Cardiac atrium fibroblast (primary cell): ENCODE measurements around the gene CCDC107. TPM values are rescaled to one million over a fixed set of nuclear protein-coding genes. Genes with fewer than 3 reads are reported as not detected.

Source experiments
- total RNA-seq: library from RNA; depleted of rRNA; stranded (reverse); fragments of >200 nt; gene quantifications from 2 replicates; pipeline ENCODE4 v1.2.3, GENCODE V29; 2015

Gene CCDC107, protein sequence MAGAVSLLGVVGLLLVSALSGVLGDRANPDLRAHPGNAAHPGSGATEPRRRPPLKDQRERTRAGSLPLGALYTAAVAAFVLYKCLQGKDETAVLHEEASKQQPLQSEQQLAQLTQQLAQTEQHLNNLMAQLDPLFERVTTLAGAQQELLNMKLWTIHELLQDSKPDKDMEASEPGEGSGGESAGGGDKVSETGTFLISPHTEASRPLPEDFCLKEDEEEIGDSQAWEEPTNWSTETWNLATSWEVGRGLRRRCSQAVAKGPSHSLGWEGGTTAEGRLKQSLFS
- total RNA-seq = 12.8 and 25.8 TPM in 2 replicates

DNA sequence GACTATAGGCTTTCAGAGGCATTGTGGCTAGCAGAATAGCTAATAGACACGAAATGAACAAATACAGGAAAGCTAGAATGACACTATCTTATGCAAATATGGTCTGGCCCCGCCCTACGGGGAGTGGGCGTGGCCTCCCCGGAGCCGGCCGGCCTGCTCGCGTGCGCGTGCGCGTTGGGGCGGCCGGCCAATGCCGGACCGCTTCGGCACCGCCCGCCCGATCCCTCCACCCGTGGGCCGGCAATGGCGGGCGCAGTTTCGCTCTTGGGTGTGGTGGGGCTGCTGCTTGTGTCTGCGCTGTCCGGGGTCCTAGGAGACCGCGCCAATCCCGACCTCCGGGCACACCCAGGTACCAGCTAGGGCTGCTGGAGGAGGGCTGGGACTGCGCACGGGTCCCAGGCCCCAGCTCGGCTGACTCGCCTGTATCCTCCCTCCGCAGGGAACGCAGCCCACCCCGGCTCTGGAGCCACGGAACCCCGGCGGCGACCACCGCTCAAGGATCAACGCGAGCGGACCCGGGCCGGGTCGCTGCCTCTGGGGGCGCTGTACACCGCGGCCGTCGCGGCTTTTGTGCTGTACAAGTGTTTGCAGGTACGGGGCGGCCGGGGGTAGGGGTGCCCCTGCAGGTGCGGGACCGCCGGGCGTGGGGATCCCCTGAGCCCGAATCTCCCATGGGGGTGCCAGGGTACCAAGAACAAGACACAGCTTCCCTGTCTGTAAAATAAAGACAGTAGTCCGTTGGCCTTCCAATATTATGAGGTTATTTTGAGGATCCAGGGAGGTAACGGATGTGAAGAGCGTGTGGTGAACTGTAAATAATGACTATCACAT lies at the start of gene CCDC107:
Gene CCDC107, plus strand, starts transcription at position 156 of the 831 bp plus-strand sequence. Its CDS starts 88 bp downstream, at position 244.

DNA sequence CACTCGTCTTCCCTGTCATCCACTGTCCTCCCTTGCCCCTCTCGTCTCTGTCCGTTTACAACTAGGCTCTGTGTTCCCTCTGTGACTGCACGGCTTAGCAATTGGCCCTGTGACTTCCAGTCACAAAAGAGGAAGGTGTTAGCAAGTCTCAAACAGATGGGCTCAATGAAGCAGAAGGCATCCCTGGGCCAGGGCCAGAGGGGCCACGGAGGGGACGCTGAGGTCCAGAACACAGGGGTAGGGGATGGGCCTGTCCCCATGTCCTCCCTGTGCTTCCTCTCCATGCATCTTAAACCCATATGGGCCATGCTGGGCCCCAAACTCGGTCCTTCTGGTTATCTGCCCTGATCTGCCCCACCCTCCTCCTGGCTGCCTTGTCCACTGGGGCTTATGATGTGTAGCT lies 39.8 kb upstream of the CCDC107 start, which contains the start of gene CD72:
Gene CD72, minus strand, starts transcription at position 89 of the 403 bp plus-strand sequence. CDS start 110 bp downstream, outside the sequence.

DNA sequence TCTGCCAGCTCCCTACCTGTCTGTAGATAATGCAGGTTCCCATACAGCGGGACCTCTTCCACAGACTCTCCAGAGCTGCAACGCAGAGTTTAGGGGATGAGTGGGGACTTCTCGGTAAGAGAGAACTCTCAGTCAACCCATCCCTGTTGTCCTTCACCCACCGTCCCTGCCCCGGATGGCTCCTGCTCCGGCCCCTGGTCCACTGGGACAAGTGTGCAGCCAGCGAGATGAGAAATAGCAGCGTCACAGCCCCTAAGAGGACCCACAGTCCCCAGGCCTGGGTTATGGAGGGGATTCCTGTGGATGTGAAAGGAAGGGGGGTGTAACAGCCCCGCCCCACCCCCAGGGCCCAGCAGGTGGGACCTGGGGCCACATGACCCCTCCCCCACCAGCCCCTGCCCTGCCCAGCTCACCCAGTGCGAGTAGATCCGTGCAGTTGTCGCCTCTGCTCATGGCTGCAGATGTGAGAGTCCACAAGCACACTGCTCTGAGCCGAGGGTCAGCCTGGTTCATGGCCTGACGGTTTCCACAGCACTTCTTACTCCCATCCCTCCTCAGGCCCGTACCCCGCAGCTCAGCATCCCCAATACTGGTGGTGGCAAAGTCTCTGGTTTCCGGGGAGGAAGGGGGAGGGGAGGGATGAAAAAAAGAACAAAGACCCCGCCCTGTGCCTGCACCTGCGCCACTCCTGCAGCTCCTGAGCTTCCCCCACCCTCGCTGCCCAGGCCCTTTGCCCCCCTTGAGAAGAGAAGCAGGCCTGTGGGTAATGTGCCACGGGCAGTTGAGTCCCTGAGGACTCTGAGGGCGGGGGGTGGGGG lies 7.5 kb upstream of the CCDC107 start, which contains the start of gene SIT1:
Gene SIT1, minus strand, starts transcription at position 591 of the 818 bp plus-strand sequence. Its CDS starts 78 bp downstream, at position 513.

DNA sequence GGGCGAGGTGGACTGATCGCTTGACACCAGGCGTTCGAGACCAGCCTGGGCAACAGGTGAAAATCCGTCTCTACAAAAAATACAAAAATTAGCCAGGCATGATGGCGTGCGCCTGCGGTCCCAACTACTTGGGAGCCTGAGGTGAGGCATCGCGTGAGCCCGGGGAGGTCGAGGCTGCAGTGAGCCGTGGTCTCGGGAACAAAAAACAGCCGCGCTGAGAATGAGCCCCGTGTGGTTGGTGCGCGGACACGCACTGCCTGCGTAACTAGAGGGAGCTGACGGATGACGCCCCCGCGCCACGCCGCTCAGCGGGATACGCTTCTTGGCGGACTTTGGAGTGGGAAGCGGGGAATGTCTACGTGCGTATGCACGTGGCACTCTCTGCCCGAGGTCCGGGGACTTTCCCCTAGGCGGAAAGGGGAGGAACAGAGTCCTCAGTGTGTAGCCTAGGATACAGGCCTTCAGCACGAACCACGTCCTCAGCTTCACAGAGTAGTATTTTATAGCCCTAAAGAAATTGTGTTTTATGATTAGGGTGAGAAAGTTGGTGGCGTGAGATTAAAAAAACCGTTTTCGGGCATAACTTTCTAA lies 451 bp upstream of the CCDC107 start, which contains the start of gene RMRP:
Gene RMRP, minus strand, starts transcription at position 474 of the 591 bp plus-strand sequence.

DNA sequence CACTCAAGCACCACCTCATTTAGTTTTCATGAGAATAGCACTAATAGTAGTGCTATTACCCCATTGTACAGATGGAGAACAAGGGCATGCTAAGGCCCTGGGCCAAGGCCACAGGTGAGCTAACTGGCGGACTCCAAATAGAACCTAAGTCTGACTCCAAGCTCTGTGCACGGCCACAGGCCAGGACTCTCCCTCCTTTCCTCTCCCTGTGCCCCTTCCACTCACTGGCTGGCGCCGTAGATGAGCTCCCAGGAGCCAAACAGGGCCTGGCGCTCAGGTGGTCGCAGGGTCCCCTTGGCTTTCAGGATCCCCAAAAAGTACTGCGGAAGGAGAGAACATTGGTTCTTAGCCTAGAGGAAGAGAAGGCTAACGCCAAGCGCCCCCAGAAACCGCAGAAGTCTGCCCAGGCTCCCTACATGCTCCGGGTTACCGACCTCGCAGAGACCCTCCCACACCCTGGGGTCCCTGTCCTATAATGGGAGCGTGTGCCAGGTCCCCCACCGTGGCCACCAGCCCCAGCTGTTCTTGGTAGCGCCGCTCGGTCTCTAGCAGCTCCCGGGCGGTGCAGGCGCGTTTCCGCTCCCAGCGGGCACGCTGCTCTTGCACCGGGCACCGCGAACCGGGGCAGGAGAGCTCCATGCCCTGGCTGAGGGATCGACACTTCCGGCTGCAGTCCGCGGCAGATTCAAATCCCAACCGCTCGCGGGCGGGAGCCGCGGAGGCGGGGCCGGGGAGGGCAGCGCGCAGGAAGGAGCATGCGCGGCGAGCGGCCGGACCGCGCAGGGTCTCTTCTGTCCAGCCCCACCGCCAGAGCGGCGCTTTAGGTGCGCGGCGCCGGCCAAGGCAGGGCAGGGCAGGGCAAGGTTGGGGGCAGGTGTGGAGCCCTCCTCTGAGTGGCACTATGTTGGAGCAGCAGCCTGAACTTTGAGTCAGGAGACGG lies 6.7 kb downstream of the CCDC107 start, which contains the start of gene ARHGEF39:
Gene ARHGEF39, minus strand, starts transcription at position 665 of the 940 bp plus-strand sequence. Its CDS starts 26 bp downstream, at position 639.

DNA sequence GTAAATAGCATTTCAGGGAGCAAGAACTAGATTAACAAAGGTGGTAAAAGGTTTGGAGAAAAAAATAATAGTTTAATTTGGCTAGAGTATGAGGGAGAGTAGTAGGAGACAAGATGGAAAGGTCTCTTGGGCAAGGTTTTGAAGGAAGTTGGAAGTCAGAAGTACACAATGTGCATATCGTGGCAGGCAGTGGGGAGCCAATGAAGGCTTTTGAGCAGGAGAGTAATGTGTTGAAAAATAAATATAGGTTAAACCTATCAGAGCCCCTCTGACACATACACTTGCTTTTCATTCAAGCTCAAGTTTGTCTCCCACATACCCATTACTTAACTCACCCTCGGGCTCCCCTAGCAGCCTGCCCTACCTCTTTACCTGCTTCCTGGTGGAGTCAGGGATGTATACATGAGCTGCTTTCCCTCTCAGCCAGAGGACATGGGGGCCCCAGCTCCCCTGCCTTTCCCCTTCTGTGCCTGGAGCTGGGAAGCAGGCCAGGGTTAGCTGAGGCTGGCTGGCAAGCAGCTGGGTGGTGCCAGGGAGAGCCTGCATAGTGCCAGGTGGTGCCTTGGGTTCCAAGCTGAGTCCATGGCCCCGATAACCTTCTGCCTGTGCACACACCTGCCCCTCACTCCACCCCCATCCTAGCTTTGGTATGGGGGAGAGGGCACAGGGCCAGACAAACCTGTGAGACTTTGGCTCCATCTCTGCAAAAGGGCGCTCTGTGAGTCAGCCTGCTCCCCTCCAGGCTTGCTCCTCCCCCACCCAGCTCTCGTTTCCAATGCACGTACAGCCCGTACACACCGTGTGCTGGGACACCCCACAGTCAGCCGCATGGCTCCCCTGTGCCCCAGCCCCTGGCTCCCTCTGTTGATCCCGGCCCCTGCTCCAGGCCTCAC lies 15.3 kb downstream of the CCDC107 start, which contains the start of gene CA9:
Gene CA9, plus strand, starts transcription at position 797 of the 893 bp plus-strand sequence. Its CDS starts 32 bp downstream, at position 829.

DNA sequence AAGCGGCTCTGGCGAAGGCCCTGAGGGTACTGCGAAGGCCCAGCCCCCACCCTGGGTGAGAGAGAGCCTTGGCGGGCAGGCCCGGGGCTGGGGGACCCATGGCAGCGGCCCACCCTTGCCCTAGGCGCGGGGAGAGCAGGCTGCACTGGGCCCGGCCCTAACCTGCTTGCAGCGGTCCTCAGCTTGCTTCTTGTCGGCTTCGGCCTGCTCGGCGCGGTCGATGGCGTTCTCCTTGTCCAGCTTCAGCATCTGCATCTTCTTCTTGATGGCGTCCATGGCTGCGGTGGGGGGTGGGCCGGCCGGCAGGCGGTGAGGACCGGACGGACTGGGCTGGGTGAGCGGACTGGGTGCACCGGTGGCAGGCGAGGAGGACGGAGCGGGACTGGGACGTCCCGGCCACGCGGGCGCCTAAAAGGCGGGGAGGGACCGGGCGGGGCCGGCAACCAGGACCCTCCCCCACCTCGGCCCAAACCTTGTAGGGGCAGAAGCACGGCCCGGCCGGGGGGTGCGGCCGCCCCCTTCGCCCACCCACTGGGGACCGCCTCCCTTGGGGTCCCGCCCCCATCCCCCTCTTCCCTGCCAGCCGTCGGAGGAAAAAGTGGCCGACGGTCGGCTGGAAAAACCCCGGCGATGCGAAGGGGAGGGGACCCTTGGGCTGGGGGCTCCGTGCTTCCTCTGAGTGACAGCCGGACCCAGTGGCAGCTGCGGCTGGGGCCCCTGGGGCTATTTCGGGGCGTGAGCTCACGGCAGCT lies 31.6 kb downstream of the CCDC107 start, which contains the start of gene TPM2:
Gene TPM2, minus strand, starts transcription at position 384 of the 752 bp plus-strand sequence. Its CDS starts 108 bp downstream, at position 276.

Other genes with a start within 250 kb of the CCDC107 start
- gene RUSC2, start 168.2 kb upstream of the CCDC107 start, total RNA-seq = 37.6 and 44.4 TPM in 2 replicates
- 14.1 and 16.1 TPM in 2 replicates for gene TESK1, start 53.0 kb upstream of the CCDC107 start, total RNA-seq
- 0.32 and 1.3 TPM in 2 replicates for gene CD72, start 39.9 kb upstream of the CCDC107 start, total RNA-seq
- gene SIT1, start 7.4 kb upstream of the CCDC107 start, total RNA-seq = 1.3 TPM in 1 of 2 replicates, not detected in the other
- 11,420 and 19,025 TPM in 2 replicates for gene RMRP, start 273 bp upstream of the CCDC107 start, total RNA-seq
- gene ARHGEF39, start 6.9 kb downstream of the CCDC107 start, total RNA-seq = 0.18 and 0.49 TPM in 2 replicates
- gene CA9, start 15.6 kb downstream of the CCDC107 start, total RNA-seq = 8.3 and 8.8 TPM in 2 replicates
- 692 and 1,021 TPM in 2 replicates for gene TPM2, start 31.6 kb downstream of the CCDC107 start, total RNA-seq
- 335 and 378 TPM in 2 replicates for gene TLN1, start 73.9 kb downstream of the CCDC107 start, total RNA-seq
- 60.5 and 72.6 TPM in 2 replicates for gene CREB3, start 74.4 kb downstream of the CCDC107 start, total RNA-seq
- gene GBA2, start 90.9 kb downstream of the CCDC107 start, total RNA-seq = 11.7 and 22.2 TPM in 2 replicates
- gene RGP1, start 91.0 kb downstream of the CCDC107 start, total RNA-seq = 10.7 and 15.2 TPM in 2 replicates
- 2.0 TPM in 1 of 2 replicates, not detected in the other for gene MSMP, start 96.0 kb downstream of the CCDC107 start, total RNA-seq
- 19.9 and 27.5 TPM in 2 replicates for gene NPR2, start 133.3 kb downstream of the CCDC107 start, total RNA-seq
- 0.32 and 0.36 TPM in 2 replicates for gene SPAG8, start 154.0 kb downstream of the CCDC107 start, total RNA-seq
- 19.0 and 24.2 TPM in 2 replicates for gene HINT2, start 156.8 kb downstream of the CCDC107 start, total RNA-seq
- not detected in 2 replicates for gene FAM221B, start 170.4 kb downstream of the CCDC107 start, total RNA-seq
- gene TMEM8B, start 170.9 kb downstream of the CCDC107 start, total RNA-seq = 2.0 and 2.1 TPM in 2 replicates
- not detected in 2 replicates for gene OR13J1, start 212.1 kb downstream of the CCDC107 start, total RNA-seq
- 1.4 and 9.4 TPM in 2 replicates for gene HRCT1, start 247.9 kb downstream of the CCDC107 start, total RNA-seq